NCI-H2171 treated with DMSO at 0.1 percent for 48 hours (cell line): Measurements from ENCODE around the gene C14orf132.
A peak's percentile ranks its signal among the peaks of the same experiment; 100 is the strongest.
"Not testable (repeated sequence)": the region's sequence is repeated elsewhere in the genome, so short reads cannot be mapped to it uniquely, and the experiment has no call there.

ENCODE experiments used
- DNase-seq: peaks from one replicate; lab custom pipeline; 2025; lab: John Stamatoyannopoulos, UW

Gene C14orf132

GRCh38 chr14:96038920-96039632, at the start of gene C14orf132:
Gene C14orf132, plus strand, starts transcription at chr14:96039362. Its CDS starts 139 bp downstream, at chr14:96039501.
- DNase-seq = peak; percentile 71

GRCh38 chr14:95993768-95994592, 45.2 kb upstream of the C14orf132 start:
- peak; percentile 71 for DNase-seq

GRCh38 chr14:95994593-95994928, 44.6 kb upstream of the C14orf132 start:
- no peak for DNase-seq

- DNase-seq = peak; percentile 76
Observed at GRCh38 chr14:95998656-95999055, 40.5 kb upstream of the C14orf132 start.

GRCh38 chr14:96001866-96002497, 37.2 kb upstream of the C14orf132 start:
- peak; percentile 100 for DNase-seq

- no peak for DNase-seq
Observed at GRCh38 chr14:96002498-96002884, 36.7 kb upstream of the C14orf132 start.

- DNase-seq = no peak
Observed at GRCh38 chr14:96011131-96011530, 28.0 kb upstream of the C14orf132 start.

GRCh38 chr14:96011607-96012006, 27.6 kb upstream of the C14orf132 start:
- no peak for DNase-seq

- not testable (repeated sequence) for DNase-seq
Observed at GRCh38 chr14:96012757-96013156, 26.4 kb upstream of the C14orf132 start.

GRCh38 chr14:96014176-96014575, 25.0 kb upstream of the C14orf132 start:
- no peak for DNase-seq

- peak; percentile 42 for DNase-seq
Observed at GRCh38 chr14:96016501-96017160, 22.5 kb upstream of the C14orf132 start.

GRCh38 chr14:96017882-96018281, 21.3 kb upstream of the C14orf132 start:
- no peak for DNase-seq

- DNase-seq = no peak
Observed at GRCh38 chr14:96027431-96028355, 11.5 kb upstream of the C14orf132 start.

GRCh38 chr14:96029089-96029645, 10.0 kb upstream of the C14orf132 start:
- DNase-seq = no peak

- DNase-seq = no peak
Observed at GRCh38 chr14:96030108-96030760, 8.9 kb upstream of the C14orf132 start.

GRCh38 chr14:96031691-96032090, 7.5 kb upstream of the C14orf132 start:
- no peak for DNase-seq

- no peak for DNase-seq
Observed at GRCh38 chr14:96035456-96035855, 3.7 kb upstream of the C14orf132 start.

GRCh38 chr14:96037891-96038557, 1.1 kb upstream of the C14orf132 start:
- DNase-seq = no peak

- DNase-seq = peak; percentile 62
Observed at GRCh38 chr14:96038558-96038919, 623 bp upstream of the C14orf132 start.
